NOMO-1 treated with dmso at 0.1 percent for 144 hours (cell line): ENCODE measurements around the gene CRTAC1.

Source experiments
- DNase-seq: peaks from one replicate; lab custom pipeline; 2025; ENCODE audit not compliant: unreplicated experiment; lab: John Stamatoyannopoulos, UW

The CRTAC1 gene

DNA sequence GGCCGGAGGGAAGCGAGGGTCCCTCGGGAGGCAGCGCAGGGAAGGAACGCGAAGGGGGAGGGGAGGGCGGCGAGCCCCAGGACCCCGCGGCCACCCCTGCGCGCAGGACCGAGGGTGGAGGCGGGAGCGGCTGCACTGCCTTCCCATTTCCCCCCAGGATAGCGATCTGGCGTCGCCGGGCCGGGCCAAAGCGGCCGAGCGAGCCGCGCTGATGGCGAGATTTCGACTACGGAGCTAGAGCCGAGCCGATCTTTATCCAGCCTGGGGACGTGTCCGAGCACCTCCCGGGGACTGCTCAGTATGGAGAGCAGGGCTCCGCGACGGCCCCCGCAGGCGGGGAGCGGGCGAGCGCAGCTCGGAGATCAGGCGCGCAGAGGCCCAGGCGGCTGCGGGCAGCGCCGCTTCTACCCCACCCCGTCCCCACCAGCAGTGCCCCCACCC lies 590 bp upstream of the CRTAC1 start:
- no peak for DNase-seq

DNA sequence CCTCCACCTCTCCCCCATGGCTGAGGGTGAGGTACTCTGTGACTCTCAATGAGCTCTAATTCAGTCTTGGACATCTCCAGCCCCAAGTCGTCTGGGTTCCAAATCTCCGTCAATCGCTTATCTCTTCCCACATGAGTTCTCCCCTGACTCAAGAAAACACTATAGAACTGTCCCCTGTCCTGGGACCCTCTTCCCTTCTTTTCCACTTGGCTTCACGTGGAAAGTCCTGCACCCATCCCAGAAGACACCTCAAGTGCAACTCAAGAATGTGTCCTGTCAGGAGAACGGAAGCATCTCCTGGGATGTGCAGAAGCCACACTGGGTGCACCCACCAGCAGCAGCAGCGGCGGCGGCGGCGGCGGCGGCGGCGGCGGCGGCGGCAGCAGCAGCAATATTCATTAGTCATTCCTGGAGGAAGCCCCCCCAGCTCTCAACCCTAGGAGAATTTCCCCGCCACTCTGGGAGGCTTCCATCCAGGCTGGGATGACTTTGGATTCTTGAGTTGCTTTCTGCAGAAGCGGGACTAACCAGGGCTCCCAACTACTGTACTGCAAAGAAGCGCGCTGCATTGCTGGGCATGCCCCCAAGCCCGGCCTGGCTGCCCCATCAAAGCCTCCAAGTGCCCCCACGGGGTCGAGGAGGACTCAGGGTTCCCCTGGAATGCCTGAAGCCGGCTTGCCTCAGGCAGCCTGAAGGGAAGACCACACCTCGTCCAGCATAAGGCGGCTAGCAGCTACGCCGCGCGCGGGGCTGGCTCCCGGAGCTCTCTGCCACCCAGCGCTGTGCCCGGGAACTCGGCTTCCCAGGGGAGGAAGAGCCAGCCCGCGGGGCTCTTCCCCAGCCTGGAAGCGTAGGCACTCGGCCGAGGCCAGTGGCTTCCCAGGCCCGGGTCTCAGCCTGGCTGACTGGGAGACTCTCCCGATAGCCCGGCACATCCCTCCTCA lies 1.0 kb downstream of the CRTAC1 start:
- no peak for DNase-seq

DNA sequence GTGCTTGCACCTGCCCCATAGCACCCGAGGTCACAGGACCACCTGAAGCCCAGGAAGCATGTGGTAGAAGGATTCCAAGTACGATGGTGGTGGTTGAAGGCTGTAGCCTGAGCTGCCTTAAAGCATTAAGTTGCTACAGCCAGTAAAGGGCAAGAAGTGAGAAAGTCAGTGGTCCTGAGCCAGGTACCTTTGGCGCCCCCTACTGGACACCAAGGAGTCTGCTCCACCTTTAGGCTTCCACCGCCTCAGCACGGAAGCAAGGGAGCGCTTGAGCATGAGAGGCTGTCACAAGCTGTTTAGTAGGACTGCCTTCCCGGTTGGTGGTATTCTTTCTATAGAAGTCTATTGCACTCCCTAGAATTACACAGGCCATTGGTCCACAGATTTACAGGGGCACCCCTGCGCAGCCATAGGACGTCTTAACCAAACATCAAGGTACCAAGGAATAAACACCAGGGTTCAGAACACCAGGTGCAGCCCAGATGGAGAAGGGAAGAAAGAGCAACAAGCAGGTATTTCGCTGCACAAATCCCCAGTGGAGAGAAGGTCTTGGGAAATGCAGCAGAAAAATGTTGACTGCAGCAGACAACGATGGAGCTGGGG lies 2.2 kb downstream of the CRTAC1 start:
- peak; percentile 26 for DNase-seq

GRCh38 chr10:98023024-98023423 lies 7.4 kb downstream of the CRTAC1 start:
- DNase-seq: no peak

- no peak for DNase-seq
These were observed 9.6 kb downstream of the CRTAC1 start for GRCh38 chr10:98020784-98021183.

GRCh38 chr10:98020254-98020653 lies 10.2 kb downstream of the CRTAC1 start:
- no peak for DNase-seq

DNA sequence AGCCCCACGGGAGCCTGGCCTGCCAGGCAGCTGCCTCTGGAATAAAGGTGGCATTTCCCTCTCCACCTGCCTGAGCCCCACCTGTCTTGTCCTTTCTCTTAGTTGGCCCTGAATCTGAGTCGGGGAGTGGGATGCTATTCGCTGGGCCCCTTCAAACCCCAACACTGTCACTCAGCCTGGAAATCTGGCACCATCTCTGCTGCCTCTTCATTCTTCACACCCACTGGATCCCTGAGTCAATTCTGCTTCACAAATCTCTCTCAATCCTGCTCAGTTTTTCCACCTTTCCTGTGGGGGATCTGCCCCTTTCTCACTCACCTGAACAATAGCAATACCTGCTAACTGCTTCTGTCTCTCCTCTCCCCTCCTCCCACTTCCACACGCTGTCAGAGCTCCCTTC lies 10.6 kb downstream of the CRTAC1 start:
- DNase-seq: no peak

GRCh38 chr10:98016772-98017475 lies 13.5 kb downstream of the CRTAC1 start:
- DNase-seq: no peak

- no peak for DNase-seq
These were observed 16.6 kb downstream of the CRTAC1 start for GRCh38 chr10:98013776-98014175.

DNA sequence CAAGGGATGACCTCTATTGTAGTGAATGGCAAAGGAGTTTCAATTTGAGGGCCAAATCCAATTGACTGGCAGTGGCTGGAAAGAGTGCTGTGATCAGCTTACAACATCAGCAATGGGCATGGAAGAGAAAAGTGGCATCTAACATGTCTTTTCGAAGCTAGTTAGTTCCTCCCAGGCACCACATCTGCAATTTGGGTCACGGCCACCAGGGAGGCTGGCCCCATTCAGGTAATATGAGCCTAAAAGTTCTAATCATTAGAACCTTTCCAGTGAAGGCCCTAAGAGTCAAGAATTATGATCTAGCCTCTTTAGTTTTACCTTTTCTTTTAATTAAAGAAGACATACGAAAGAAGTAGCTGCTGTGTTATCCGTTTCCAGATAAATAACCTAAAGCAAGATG lies 17.3 kb downstream of the CRTAC1 start:
- DNase-seq: no peak

- no peak for DNase-seq
These were observed 17.8 kb downstream of the CRTAC1 start for GRCh38 chr10:98012644-98013043.

DNA sequence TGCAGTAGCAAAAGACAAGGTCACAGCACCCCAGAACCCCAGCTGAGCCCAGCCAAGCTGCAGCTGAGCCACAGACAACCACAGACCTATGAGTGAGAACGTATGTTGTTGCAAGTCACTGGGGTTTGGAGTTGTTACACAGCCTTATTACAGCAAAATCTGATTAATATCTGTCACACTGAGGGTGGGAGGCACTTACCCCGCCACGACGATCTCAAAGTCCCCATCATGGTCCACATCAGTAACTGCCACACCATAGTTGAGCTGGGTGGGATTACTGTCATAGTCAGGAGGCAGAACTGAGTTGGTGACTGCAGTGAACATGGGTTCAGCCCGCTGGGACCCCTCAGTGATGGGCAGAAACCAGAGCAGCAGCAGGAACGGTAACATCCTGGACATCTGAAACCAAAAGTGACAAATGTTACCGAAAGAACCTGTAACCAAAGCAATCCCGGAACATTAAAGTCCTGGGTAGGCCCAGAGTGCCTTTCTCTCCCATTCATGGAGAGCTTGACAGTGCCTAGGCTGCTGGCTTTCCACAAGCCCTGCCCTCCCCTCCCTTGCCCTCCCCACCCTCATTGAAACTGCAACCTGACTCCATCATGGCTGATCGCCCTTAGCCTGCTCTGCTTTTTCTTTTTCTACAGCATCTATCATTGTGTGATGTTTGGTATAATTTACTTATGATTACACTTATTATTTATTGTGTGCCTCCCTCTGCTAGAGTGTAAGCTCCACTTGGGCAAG lies 19.3 kb downstream of the CRTAC1 start:
- no peak for DNase-seq

DNA sequence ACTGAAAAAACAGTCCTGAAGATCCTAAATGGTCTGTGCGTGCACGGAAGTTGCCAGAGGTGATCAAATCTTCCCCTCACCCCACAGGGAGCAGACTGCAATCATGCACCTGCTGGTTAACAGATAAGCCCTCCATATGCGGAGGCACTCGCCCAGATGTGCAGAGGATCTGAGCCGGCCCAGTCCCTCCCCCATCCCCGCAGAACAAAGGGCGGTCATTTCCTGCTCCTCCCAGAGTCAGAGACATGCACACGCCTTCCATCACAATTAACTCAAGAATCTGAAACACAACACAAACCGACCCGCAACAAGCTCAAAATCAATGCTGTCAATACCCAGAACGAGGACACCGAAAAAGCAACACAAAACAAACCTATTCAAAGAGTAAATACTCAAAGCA lies 24.2 kb downstream of the CRTAC1 start:
- no peak for DNase-seq

- no peak for DNase-seq
These were observed 28.7 kb downstream of the CRTAC1 start for GRCh38 chr10:98001736-98002135.

DNA sequence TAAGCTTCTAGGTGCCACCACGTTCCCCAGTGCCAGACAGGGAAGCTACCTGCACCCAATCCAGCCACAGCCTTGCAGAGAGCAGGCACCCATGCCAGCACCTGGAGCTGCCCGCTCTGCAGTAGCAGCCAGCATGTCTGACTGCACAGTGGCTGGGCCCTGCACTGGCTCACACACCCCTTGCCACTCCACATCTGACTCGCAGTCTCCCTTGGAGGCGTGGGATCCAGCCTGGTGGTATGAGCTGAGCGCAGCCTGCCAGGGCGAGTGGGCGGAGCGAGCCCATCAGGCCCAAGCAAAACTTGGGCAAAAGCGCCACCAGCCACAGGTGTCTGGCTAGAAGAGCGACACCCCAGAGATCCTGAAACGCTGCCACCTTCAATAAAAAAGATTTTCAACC lies 30.1 kb downstream of the CRTAC1 start:
- no peak for DNase-seq

- DNase-seq: no peak
These were observed 30.5 kb downstream of the CRTAC1 start for GRCh38 chr10:97999923-98000248.

DNA sequence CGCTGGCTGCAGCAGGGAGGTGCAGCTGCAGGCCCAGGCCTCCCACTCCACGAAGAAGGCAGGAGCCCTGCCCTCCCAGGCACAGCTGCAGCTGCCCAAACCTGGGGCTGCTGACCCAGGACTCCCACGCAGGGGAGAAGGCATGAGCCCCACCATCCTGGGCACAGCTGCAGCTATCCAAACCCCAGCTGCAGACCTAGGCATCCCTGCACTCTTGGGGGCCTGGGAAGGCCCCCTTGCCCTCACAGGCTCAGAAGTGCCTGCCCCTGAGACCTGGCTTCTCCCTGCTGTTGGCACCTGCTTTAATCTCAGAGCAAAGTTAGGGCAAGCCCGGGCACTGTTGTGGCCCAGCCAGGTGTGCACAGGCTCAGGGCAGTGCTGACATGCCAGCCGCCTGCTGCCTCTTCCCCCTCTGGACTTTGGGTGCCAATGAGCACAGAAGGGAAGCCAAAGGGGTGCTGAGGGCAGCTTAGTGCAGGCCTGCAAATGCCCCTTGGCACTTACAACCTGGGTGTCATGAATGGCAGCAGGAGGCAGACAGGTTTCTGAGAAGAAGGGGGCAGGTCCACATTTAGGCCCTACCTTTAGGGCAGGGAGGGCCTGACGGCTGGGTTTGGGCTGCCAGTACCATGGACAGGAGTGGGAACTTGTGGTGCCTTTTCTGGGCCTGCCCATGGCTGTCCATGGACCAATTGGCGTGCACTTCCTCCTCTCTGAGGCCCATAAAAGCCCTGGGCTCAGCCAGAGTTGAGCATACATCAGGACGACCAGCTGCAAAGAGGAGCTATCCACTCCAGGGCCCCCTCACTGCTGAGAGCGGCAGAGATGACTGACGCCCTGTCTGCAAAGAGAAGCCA lies 31.1 kb downstream of the CRTAC1 start:
- DNase-seq: no peak

GRCh38 chr10:97991871-97992270 lies 38.5 kb downstream of the CRTAC1 start:
- DNase-seq: no peak

GRCh38 chr10:97981816-97982215 lies 48.6 kb downstream of the CRTAC1 start:
- DNase-seq: no peak

DNA sequence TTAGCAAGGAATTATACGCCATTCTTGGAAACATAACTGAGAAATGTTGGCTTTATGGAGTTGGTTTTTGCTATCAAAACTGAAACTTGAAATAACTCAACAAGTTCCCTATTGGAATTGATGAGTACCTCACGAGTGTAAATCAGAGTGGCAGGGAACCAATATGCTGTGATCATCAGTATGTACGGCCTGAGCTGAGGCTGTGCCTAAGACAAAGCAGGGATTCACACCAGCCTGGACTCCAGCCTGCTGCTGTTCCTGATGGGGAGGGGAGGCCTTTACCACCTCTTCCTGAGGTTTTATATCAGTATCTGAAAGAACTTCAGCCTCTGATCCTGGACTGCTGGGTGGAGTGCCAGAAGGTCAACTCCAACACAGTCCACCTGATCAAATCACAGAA lies 52.7 kb downstream of the CRTAC1 start:
- DNase-seq: no peak
